ENCODE results near the gene RALGAPA1.

- no peak for TF ChIP-seq CTCF (conservative IDR thresholded peaks at IDR 0.05; ENCODE audit: low read depth in 2 of 2)
- TF ChIP-seq POLR2AphosphoS5 (IDR thresholded peaks at IDR 0.05; ENCODE audit: low read depth): no peak
- TF ChIP-seq EZH2 (IDR thresholded peaks at IDR 0.05; ENCODE audit: low read depth, unreplicated experiment): no peak
- TF ChIP-seq EZH2phosphoT487 (IDR thresholded peaks at IDR 0.05; ENCODE audit: unreplicated experiment): no peak
- no peak for TF ChIP-seq REST (IDR thresholded peaks at IDR 0.05; ENCODE audit: unreplicated experiment)
- no peak for TF ChIP-seq STAT1 (IDR thresholded peaks at IDR 0.05; ENCODE audit: unreplicated experiment)
- TF ChIP-seq NANOG (IDR thresholded peaks at IDR 0.05; ENCODE audit: borderline replicate concordance): no peak
- no peak for TF ChIP-seq ETS1 (IDR thresholded peaks at IDR 0.05)
- no peak for TF ChIP-seq JUNB (IDR thresholded peaks at IDR 0.05; ENCODE audit: unreplicated experiment)
- no peak for TF ChIP-seq ZNF331 (CRISPR knock-in tag; IDR thresholded peaks at IDR 0.05; ENCODE audit: low read depth)
- TF ChIP-seq CREB1 (CRISPR knock-in tag; IDR thresholded peaks at IDR 0.05; ENCODE audit: low read depth): no peak
- no peak for TF ChIP-seq ZNF462 (CRISPR knock-in tag; IDR thresholded peaks at IDR 0.05)
Observed at GRCh38 chr14:35797796-35798195, 11.3 kb downstream of the RALGAPA1 start.

All from GM23338 (cell line).